Stimulated activated CD4-positive, alpha-beta T cell treated with anti-CD3 and anti-CD28 coated beads, TNF-alpha, amount 100 ng/mL, for 4 hours (primary cell): Measurements from ENCODE around the gene NKX1-1.
"Not testable (repeated sequence)": the region's sequence is repeated elsewhere in the genome, so short reads cannot be mapped to it uniquely, and the experiment has no call there.

ENCODE experiments used
- DNase-seq, 3 experiments: peaks; one replicate each; pipeline ENCODE4 v3.0.0-alpha.2; 2020; ENCODE audit warnings: low read depth in 3 of 3

Gene NKX1-1

GRCh38 chr4:1404573-1405253, 1.5 kb downstream of the NKX1-1 start:
- DNase-seq = no peak

- DNase-seq = no peak
These were observed 2.4 kb downstream of the NKX1-1 start for GRCh38 chr4:1403591-1404572.

- no peak for DNase-seq
These were observed 3.1 kb downstream of the NKX1-1 start for GRCh38 chr4:1403177-1403583.

DNA sequence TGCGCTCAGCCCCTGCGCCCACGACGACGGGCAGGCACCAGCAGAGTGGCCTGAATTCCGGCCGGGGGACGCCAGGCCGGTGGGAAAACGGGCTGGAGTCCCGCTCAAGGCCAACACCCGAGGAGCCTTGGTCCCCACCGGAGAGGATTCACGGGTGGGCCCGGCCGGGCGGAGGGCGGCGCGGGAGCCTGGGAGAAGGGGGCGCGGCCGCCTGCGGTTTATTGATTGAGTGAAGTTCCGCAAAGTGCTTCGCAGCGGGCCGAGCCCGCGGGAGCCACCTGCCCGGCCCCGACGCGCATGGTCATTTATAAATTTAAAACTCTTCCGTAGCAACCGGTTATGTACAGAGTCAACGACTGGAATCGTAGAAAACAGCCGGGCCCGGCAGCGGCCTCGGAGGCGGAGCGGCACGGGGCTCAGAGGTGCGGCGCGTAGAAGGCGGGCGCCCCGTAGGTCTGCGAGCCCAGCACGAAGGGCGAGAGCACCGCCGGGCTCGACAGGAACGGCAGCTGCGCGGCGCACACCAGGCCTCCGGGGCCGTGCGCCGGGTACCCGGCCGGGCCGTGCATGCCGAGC, 3.6 kb downstream of the NKX1-1 start:
- DNase-seq = no peak

DNA sequence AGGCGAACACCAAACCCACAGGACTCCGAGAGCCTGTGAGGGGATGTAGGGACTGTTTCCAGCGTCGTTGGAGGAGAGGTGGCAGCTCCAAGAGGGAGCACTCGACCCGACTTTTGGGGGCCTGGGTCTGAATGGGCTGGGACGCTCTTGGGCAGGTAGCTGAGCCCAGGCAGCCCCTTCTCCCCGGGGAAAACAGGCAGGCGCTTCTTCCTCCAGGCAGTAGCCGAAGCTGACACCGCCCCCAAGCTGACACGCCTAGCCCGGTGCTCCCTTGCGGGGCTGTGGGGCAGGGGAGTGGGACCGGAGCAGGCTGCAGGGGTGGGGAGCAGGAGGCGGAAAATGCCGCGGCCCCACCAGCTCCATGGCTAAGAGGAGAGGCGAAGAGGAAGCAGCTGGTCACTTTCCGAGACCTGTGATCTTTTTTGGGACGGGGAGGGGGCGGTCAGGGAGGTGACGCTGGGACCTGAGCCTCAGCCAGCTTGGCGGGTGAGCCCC, 4.2 kb downstream of the NKX1-1 start:
- no peak for DNase-seq

DNA sequence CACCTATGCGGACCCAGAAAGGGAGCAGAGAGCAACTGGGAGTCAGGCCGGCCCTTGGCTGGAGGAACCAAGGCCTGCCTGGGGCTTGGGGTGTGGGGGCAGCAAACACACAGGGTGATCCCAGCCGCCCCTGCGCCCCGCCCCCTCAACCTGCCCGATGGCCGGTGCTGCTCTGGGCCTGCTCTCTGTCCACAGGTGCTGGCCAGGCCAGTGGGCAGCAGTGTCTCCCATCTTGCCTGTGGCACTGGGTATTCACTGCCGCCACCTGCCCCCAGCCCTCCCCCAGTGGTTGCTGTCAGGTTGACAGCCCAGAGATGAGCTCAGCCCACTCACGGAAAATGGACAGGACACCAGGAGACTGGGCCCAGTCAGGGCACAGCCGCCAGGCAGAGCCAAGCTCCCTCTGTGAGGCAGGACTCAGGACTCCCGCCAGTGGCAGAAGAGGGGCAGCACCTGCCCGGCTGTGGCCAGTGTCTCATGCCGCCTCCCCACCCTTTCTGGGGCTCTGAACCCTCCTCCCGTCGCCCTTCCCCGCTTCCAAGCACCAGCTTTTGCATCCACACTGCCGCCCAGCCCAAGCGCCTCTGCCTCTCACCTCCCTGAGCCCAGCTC, 4.7 kb downstream of the NKX1-1 start:
- no peak for DNase-seq

- no peak for DNase-seq
These were observed 5.3 kb downstream of the NKX1-1 start for GRCh38 chr4:1400831-1401408.

DNA sequence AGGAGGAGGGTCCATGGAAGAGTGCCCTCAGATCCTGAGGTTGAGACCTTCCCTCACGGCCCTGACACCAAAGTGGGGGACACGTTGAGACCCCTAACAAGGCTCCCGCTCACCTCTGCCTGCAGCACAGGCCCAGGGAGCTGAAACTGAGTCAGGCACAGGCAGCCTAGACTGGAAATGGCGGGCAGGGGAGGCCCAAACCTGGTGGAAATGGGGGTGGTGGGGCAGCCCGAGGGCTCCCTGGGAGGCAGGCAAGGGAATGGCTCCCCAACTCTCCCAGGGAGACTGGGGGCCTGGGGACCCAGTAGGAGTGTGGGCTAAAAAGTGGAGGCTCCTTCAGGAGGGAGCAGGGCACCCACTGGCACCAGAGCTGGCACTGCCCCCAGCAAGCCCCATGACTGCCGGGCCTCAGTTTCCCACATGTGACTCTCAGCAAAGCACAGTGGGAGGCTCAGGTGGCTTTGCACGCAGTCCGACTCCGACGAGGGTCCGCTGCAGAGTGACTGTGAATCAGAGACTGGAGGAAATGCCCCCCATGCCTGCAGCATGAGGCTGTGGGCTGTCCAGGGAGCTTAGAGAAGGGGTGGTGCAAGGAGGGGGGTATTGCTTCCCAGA, 5.9 kb downstream of the NKX1-1 start:
- DNase-seq = no peak

DNA sequence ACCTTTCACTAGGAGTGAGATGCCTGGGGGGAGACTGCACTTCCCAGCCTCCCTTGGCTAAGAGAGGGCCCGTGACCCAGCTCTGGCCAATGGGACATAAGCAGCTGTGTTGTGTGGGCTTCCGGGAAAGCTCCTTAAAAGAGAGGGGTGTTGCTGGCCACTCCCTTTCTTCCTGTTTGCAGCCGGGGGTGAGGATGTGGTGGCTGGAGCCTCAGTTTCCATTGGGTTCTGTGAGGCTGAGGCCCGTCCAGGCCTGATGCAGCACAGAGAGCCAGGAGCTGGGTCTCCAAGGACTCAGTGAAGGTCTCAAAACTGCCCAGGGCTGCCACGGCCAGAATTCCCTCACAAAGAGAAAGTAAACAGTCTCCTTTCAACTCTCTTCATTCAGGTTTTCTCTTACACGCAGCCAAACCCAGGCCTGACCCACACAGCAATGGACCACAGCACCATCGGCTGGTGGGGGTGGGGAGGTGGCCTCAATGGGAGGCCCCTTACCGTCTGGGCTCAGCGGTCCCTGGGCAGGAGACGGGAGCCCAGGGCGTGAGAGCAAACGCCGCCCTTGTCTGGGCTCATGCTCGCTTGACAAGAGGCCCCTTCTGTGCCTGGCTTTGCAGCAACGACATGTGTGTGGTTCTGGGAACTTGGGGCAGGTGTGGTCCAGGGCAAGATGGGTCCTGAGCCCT, 6.6 kb downstream of the NKX1-1 start:
- no peak for DNase-seq

DNA sequence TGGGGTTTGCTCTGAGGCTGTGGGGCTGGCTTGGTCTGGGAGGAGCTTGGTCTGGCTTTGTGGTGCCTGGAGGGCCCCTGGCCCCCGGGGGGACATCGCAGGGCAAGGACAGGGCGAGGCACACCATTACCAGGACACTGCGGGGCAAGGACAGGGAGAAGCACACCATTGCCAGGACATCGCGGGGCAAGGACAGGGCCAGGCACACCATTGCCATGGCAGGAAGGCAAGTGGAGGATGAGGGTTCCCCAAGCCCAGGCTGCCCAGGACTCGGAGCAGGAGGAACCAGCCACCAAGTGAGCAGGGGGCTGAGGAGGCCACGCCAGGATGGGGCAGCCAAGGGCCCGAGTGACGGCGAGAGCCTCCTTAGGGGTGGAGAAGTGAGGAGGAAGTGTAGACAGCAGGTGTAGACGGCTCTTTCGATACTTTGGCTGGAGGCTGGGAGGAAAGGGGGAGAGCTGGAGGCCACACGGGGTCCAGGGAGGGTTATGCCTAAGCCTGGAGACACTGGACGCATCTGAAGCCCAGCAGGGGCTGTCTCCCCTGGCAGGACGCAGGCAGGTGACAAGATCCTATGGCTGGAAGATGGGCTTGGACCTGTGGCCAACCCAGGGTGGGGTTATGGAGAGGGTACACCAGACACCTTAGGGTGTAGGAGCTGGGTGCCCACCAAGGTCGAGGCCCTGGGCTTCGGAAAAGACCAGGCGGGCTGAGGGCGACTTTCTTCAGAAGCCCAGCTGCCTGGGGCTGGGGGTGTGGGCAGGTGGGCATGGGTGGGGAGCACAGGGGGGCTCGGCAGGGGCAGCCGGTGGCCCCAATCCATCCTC, 7.3 kb downstream of the NKX1-1 start:
- no peak for DNase-seq

DNA sequence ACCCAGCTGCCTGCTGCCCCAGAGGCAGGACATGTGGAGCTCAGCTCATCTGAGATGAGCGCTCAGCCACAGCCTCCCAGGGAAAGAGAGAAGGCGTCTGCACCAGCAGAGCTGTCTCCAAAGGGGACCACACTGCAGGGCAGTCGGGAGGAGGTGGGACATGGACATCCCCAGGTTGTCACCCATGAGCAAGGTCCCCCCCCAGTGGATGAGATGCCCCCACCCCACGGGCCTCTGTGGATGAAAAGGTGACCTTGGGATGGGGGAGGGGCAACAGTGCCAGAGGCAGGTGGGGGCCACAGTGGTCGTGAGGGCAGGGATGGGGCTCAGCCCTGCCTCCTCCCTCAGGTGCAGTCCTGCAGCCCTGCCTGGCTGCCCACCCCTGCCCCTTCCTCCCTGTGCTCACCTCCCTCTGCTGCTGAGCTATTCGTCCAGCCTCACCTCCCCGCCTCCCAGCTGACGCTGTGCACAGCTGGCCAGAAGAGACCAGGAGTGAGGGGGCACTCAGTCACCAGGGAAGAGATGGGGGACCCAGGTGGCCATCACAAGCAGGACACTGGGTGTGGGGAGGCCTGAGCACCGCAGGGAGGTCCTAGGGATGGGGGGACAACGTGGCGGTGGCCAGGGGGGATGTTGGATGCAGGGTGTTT, 9.3 kb downstream of the NKX1-1 start:
- no peak for DNase-seq

DNA sequence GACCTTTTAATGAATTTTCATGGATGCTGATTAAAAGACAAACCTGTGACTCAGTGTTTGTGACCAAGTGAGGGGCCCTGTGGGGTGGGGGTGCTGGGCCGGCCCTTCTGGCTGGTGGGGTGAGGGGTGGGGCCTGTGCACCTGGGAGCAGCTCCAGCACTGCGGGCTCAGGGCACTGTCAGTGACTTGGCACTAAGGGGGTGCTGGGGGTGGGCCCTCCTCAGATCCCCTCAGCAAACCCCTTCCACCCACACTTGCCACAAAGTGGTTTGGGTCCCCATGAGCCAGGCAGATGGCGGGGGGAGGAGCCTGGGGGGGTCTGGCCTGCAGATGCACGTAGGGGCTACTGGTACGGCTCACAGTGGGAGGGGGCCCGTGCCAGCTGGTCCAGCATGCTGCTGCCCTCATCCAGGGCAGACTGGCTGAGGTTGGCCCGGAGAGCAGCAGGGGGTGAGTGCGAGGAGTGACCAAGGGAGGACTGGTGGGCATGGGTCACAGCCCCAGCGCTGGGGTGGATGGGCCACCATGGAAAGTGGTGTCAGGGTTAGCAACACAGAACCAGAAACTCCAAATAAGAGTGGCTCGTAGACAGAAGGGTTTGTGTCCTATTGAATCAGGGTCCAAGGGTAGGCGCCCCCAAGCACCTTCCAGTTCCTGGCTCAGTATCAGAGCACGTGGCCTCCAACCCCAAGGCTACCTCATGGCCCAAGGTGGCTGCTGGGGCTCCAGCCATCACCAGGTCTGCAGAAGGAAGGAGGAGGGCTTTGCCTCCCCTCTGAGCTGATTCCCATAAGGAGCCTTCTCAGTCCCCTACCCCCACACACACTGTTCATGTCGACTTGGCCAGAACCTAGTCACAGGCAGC, 10.1 kb downstream of the NKX1-1 start:
- DNase-seq = no peak

GRCh38 chr4:1395389-1395820, 10.8 kb downstream of the NKX1-1 start:
- not testable (repeated sequence) for DNase-seq

GRCh38 chr4:1394554-1395388, 11.5 kb downstream of the NKX1-1 start:
- DNase-seq = not testable (repeated sequence)

- DNase-seq = no peak
These were observed 12.4 kb downstream of the NKX1-1 start for GRCh38 chr4:1393866-1394265.

DNA sequence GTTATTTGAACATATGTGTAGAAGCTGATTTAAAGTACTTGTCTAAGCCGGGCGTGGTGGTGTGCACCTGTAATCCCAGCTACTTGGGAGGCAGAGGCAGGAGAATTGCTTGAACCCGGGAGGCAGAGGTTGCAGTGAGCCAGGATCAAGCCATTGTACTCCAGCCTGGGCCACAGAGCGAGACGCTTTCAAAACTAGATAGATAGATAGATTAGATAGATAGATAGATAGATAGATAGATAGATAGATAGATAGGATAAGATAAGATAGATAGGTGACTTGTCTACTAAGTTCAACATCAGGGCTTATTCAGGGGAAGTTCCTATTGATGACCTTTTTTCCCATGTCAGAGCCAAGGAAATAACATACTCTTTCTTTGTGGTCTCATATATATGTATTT, 12.9 kb downstream of the NKX1-1 start:
- not testable (repeated sequence) for DNase-seq
